Peyer's patch (tissue), 4 donors: ENCODE measurements around the gene FAM171A1. TPM values are rescaled to one million over a fixed set of nuclear protein-coding genes. Genes with fewer than 3 reads are reported as not detected.
"Not testable (repeated sequence)": the region's sequence is repeated elsewhere in the genome, so short reads cannot be mapped to it uniquely, and the experiment has no call there.

Source experiments
- DNase-seq, 3 donors: peaks; one replicate each; pipeline ENCODE4 v3.0.0-alpha.2; 2017 to 2019
- H3K27ac ChIP-seq, 4 donors: fragments of 200-600 bp; sonication (generic); one replicate each; pipeline ENCODE4 v1.5.1; 2016 to 2019
- H3K27me3 ChIP-seq, 2 donors: fragments of 200-600 bp; sonication (generic); one replicate each; pipeline ENCODE4 v1.5.1; 2019
- H3K36me3 ChIP-seq, 3 donors: fragments of 200-600 bp; sonication (generic); one replicate each; pipeline ENCODE4 v1.5.1; 2016 to 2019
- H3K4me1 ChIP-seq, 4 donors: fragments of 200-600 bp; sonication (generic); one replicate each; pipeline ENCODE4 v1.5.1; 2016 to 2019
- H3K4me3 ChIP-seq, 4 donors: fragments of 200-600 bp; sonication (generic); 1 replicate in 3 of 4; 2 replicates in 1 of 4; pipeline ENCODE4 v1.5.1; 2016 to 2019; ENCODE audit warnings: mild to moderate bottlenecking in 1 of 4
- H3K9me3 ChIP-seq, 4 donors: fragments of 200-600 bp; sonication (generic); one replicate each; pipeline ENCODE4 v1.5.1; 2016 to 2019; ENCODE audit warnings: mild to moderate bottlenecking in 1 of 4
- CTCF ChIP-seq, 6 experiments: fragments of 450-650 bp in 4 of 6; fragments of 200-600 bp in 2 of 6; sonication (generic) in 1 of 6; IDR thresholded peaks; one replicate each; pipeline ENCODE4 v1.5.1; 2017 to 2019; ENCODE audit warnings: antibody characterized with exemption in 6 of 6, mild to moderate bottlenecking in 3 of 6, moderate library complexity in 1 of 6
- POLR2A ChIP-seq, 2 donors: fragments of 450-650 bp; IDR thresholded peaks; one replicate each; pipeline ENCODE4 v1.5.1; 2017; ENCODE audit warnings: antibody characterized with exemption in 2 of 2, mild to moderate bottlenecking in 2 of 2, moderate library complexity in 2 of 2
- total RNA-seq, 4 donors: library from RNA; depleted of rRNA; stranded (reverse); fragments of >200 nt; gene quantifications; one replicate each; pipeline ENCODE4 v1.1.0, GENCODE V29; 2016

FAM171A1 gene
- total RNA-seq, 4 donors from 2014 or later: 14.7 to 37.1 (median 24.5) TPM

- Histone ChIP-seq H3K27me3 (no peaks in the 10 kb centered on the region), H3K4me3 (no peak overlapping the region)
Observed at GRCh38 chr10:15408557-15408956, 37.5 kb upstream of the FAM171A1 start.

GRCh38 chr10:15405319-15405718 is 34.2 kb upstream of the FAM171A1 start:
- no peaks in the 10 kb centered on the region for H3K27me3 ChIP-seq
- no peak for DNase-seq
- no peak for TF ChIP-seq CTCF (IDR thresholded peaks at IDR 0.05)
- TF ChIP-seq POLR2A (IDR thresholded peaks at IDR 0.05): no peak
- H3K27ac ChIP-seq: no peak overlapping the region
- H3K9me3 ChIP-seq: no peaks in the 10 kb centered on the region
- no peaks in the 10 kb centered on the region for H3K4me1 ChIP-seq
- no peaks in the 10 kb centered on the region for H3K36me3 ChIP-seq
- no peak overlapping the region for H3K4me3 ChIP-seq

More at GRCh38 chr10:15408557-15408956, 37.5 kb upstream of the FAM171A1 start:
- Histone ChIP-seq H3K36me3 (no peaks in the 10 kb centered on the region), H3K9me3 (no peaks in the 10 kb centered on the region), H3K27ac (no peak overlapping the region), H3K4me1 (no peaks in the 10 kb centered on the region)
- TF ChIP-seq POLR2A (IDR thresholded peaks at IDR 0.05) (no peak), CTCF (IDR thresholded peaks at IDR 0.05) (no peak)
- no peak for DNase-seq

GRCh38 chr10:15401382-15401781 is 30.3 kb upstream of the FAM171A1 start:
- DNase-seq: no peak
- Histone ChIP-seq H3K9me3 (no peaks in the 10 kb centered on the region), H3K36me3 (no peaks in the 10 kb centered on the region), H3K27ac (no peak overlapping the region), H3K4me3 (no peak overlapping the region), H3K27me3 (no peaks in the 10 kb centered on the region), H3K4me1 (no peaks in the 10 kb centered on the region)
- TF ChIP-seq CTCF (IDR thresholded peaks at IDR 0.05): no peak
- TF ChIP-seq POLR2A (IDR thresholded peaks at IDR 0.05): no peak

- H3K9me3 ChIP-seq, H3K4me1 ChIP-seq, H3K27ac ChIP-seq, H3K36me3 ChIP-seq, H3K27me3 ChIP-seq, DNase-seq, H3K4me3 ChIP-seq: not testable (repeated sequence)
Observed at GRCh38 chr10:15400461-15400860, 29.4 kb upstream of the FAM171A1 start.

- Histone ChIP-seq H3K4me3 (no peak overlapping the region), H3K4me1 (no peaks in the 10 kb centered on the region), H3K9me3 (no peaks in the 10 kb centered on the region), H3K36me3 (no peaks in the 10 kb centered on the region), H3K27ac (no peak overlapping the region), H3K27me3 (no peaks in the 10 kb centered on the region)
- DNase-seq: no peak
- no peak for TF ChIP-seq POLR2A (IDR thresholded peaks at IDR 0.05)
- TF ChIP-seq CTCF (IDR thresholded peaks at IDR 0.05): no peak
Observed at GRCh38 chr10:15399060-15399661, 28.1 kb upstream of the FAM171A1 start.

- TF ChIP-seq CTCF (IDR thresholded peaks at IDR 0.05) (no peak), POLR2A (IDR thresholded peaks at IDR 0.05) (no peak)
- Histone ChIP-seq H3K36me3 (no peaks in the 10 kb centered on the region), H3K9me3 (no peaks in the 10 kb centered on the region), H3K27me3 (no peaks in the 10 kb centered on the region), H3K4me1 (peaks cover 0 to 6% (median 0%) of the 10 kb centered on the region in 4 donors), H3K27ac (no peak overlapping the region), H3K4me3 (no peak overlapping the region)
- no peak for DNase-seq
Observed at GRCh38 chr10:15395935-15396334, 24.8 kb upstream of the FAM171A1 start.
